IMR-90 (cell line): Measurements from ENCODE around the gene BGN. TPM values are rescaled to one million over a fixed set of nuclear protein-coding genes. Genes with fewer than 3 reads are reported as not detected.

Experiments used
- ATAC-seq: fragments of 200-7000 bp; cut with Tn5 transposase; 2 replicates; pipeline ENCODE4 v1.9.1; 2020; ENCODE audit warnings: low read depth, mild to moderate bottlenecking, moderate library complexity
- BruUV-seq: library from RNA; stranded (reverse); fragments of 400-500 nt; replicated peaks from 2 replicates; lab custom pipeline; 2021; lab: Mats Ljungman, UMichigan
- CTCF ChIA-PET: fragments of 300-600 bp; formaldehyde crosslinking; extraction: SDS; loops from one replicate; lab custom pipeline; 2021; ENCODE audit warnings: antibody characterized with exemption; lab: Yijun Ruan, JAX
- POLR2A ChIA-PET: fragments of 300-600 bp; sonication (Branson Sonifier 250); formaldehyde crosslinking; loops from one replicate; lab custom pipeline; 2022; ENCODE audit warnings: antibody characterized with exemption; ENCODE audit not compliant: unreplicated experiment; lab: Charles Lee
- DNase-seq: peaks from one replicate; pipeline ENCODE4 v3.0.0; 2013
- H2AFZ ChIP-seq: replicated peaks from 2 replicates; pipeline ENCODE3; 2013; ENCODE audit warnings: low read length, mild to moderate bottlenecking; ENCODE audit not compliant: poor library complexity
- H2AK5ac ChIP-seq: 2 replicates; pipeline ENCODE4 v1.6.1; 2013; ENCODE audit warnings: low read depth, low read length, inconsistent platforms
- H2AK9ac ChIP-seq: replicated peaks from 2 replicates; pipeline ENCODE3; 2013; ENCODE audit warnings: mild to moderate bottlenecking, low read depth, low read length, moderate library complexity; ENCODE audit not compliant: poor library complexity
- H2BK120ac ChIP-seq: 2 replicates; pipeline ENCODE4 v1.6.1; 2013; ENCODE audit warnings: low read depth, low read length, inconsistent platforms
- H2BK15ac ChIP-seq: 3 replicates; pipeline ENCODE4 v1.6.1; 2013; ENCODE audit warnings: low read depth, low read length, inconsistent platforms
- H2BK20ac ChIP-seq: 2 replicates; pipeline ENCODE4 v1.6.1; 2013; ENCODE audit warnings: low read depth, mild to moderate bottlenecking, inconsistent platforms, low read length, moderate library complexity
- H2BK5ac ChIP-seq: 2 replicates; pipeline ENCODE4 v1.6.1; 2013; ENCODE audit warnings: mild to moderate bottlenecking, low read depth, low read length, inconsistent platforms; ENCODE audit not compliant: poor library complexity, severe bottlenecking
- H3K14ac ChIP-seq: replicated peaks from 2 replicates; pipeline ENCODE4 v1.6.1; 2013; ENCODE audit warnings: low read depth, low read length, inconsistent platforms
- H3K18ac ChIP-seq: 2 replicates; pipeline ENCODE4 v1.6.1; 2013; ENCODE audit warnings: low read depth, low read length, control low read depth
- H3K23ac ChIP-seq: 2 replicates; pipeline ENCODE4 v1.6.1; 2013; ENCODE audit warnings: low read depth, low read length, inconsistent platforms
- H3K27ac ChIP-seq: 2 replicates; pipeline ENCODE4 v1.5.1; 2013; ENCODE audit warnings: mild to moderate bottlenecking, control low read depth, low read length; ENCODE audit not compliant: insufficient read depth
- H3K27me3 ChIP-seq: 2 replicates; pipeline ENCODE4 v1.6.1; 2013; ENCODE audit warnings: low read length; ENCODE audit not compliant: control insufficient read depth, insufficient read depth
- H3K36me3 ChIP-seq: 2 replicates; pipeline ENCODE4 v1.6.1; 2013; ENCODE audit warnings: low read length, mixed read lengths; ENCODE audit not compliant: control insufficient read depth, insufficient read depth
- H3K4ac ChIP-seq: 2 replicates; pipeline ENCODE4 v1.6.1; 2013; ENCODE audit warnings: low read depth, low read length, inconsistent platforms
- H3K4me1 ChIP-seq: 2 replicates; pipeline ENCODE4 v1.6.1; 2013; ENCODE audit warnings: low read length, mixed read lengths; ENCODE audit not compliant: control insufficient read depth, insufficient read depth
- H3K4me2 ChIP-seq: 2 replicates; pipeline ENCODE4 v1.6.1; 2013; ENCODE audit warnings: low read depth, mild to moderate bottlenecking, control low read depth, low read length, moderate library complexity
- H3K4me3 ChIP-seq: 2 replicates; pipeline ENCODE4 v1.5.1; 2013; ENCODE audit warnings: low read depth, mild to moderate bottlenecking, control low read depth, low read length, moderate library complexity; ENCODE audit not compliant: insufficient read depth
- H3K56ac ChIP-seq: 2 replicates; pipeline ENCODE4 v1.6.1; 2013; ENCODE audit warnings: low read length, inconsistent platforms; ENCODE audit not compliant: insufficient read depth; ENCODE audit errors: extremely low read depth
- H3K79me1 ChIP-seq, 2 experiments: 2 replicates each; pipeline ENCODE4 v1.6.1; 2013; ENCODE audit warnings: low read length in 2 of 2, inconsistent platforms in 1 of 2, low read depth in 1 of 2
- H3K9ac ChIP-seq: 2 replicates; pipeline ENCODE4 v1.6.1; 2013; ENCODE audit warnings: low read depth, low read length, control low read depth
- H3K9me1 ChIP-seq: 2 replicates; pipeline ENCODE4 v1.6.1; 2013; ENCODE audit warnings: low read length, inconsistent platforms; ENCODE audit not compliant: insufficient read depth
- H3K9me3 ChIP-seq: 2 replicates; pipeline ENCODE4 v1.6.1; 2013; ENCODE audit warnings: low read length; ENCODE audit not compliant: control insufficient read depth, insufficient read depth
- H4K20me1 ChIP-seq: 2 replicates; pipeline ENCODE4 v1.6.1; 2013; ENCODE audit warnings: low read length, inconsistent platforms; ENCODE audit not compliant: insufficient read depth
- H4K5ac ChIP-seq: 2 replicates; pipeline ENCODE4 v1.6.1; 2013; ENCODE audit warnings: mild to moderate bottlenecking, low read depth, low read length, control low read depth
- H4K8ac ChIP-seq, 2 experiments: 2 replicates each; pipeline ENCODE4 v1.6.1; 2013; ENCODE audit warnings: low read depth in 2 of 2, low read length in 2 of 2, control low read depth in 1 of 2, inconsistent platforms in 1 of 2
- H4K91ac ChIP-seq: 2 replicates; pipeline ENCODE4 v1.6.1; 2013; ENCODE audit warnings: low read depth, low read length, inconsistent platforms; ENCODE audit not compliant: insufficient read depth
- BHLHE40 ChIP-seq: fragments of 150-350 bp; IDR thresholded peaks from 2 replicates; pipeline ENCODE4 v1.6.1; 2016; ENCODE audit warnings: mild to moderate bottlenecking, low read depth, low read length
- CEBPB ChIP-seq: IDR thresholded peaks from 2 replicates; pipeline ENCODE4 v1.6.1; 2012; ENCODE audit warnings: low read depth, low read length, improper control_type of control experiment
- CTCF ChIP-seq: conservative IDR thresholded peaks from 2 replicates; pipeline ENCODE4 v1.5.1; 2012; ENCODE audit warnings: mild to moderate bottlenecking, low read depth, low read length, improper control_type of control experiment
- ELK1 ChIP-seq: fragments of 150-350 bp; IDR thresholded peaks from 2 replicates; pipeline ENCODE4 v1.6.1; 2016; ENCODE audit warnings: low read depth, mild to moderate bottlenecking, low read length, moderate library complexity, borderline replicate concordance
- FOS ChIP-seq: fragments of 150-350 bp; IDR thresholded peaks from 2 replicates; pipeline ENCODE4 v1.6.1; 2016; ENCODE audit warnings: low read depth, low read length
- MAZ ChIP-seq: IDR thresholded peaks from 2 replicates; pipeline ENCODE4 v1.6.1; 2012; ENCODE audit warnings: low read depth, mild to moderate bottlenecking, low read length, improper control_type of control experiment, moderate library complexity, borderline replicate concordance
- NFE2L2 ChIP-seq: fragments of 150-350 bp; IDR thresholded peaks from 2 replicates; pipeline ENCODE4 v1.6.1; 2016; ENCODE audit warnings: low read depth, mild to moderate bottlenecking, low read length
- POLR2A ChIP-seq: IDR thresholded peaks from 2 replicates; pipeline ENCODE4 v1.6.1; 2012; ENCODE audit warnings: mild to moderate bottlenecking, low read depth, low read length
- RAD21 ChIP-seq: IDR thresholded peaks from 2 replicates; pipeline ENCODE4 v1.6.1; 2012; ENCODE audit warnings: low read length, improper control_type of control experiment
- SMC3 ChIP-seq: fragments of 150-350 bp; IDR thresholded peaks from 2 replicates; pipeline ENCODE4 v1.6.1; 2016; ENCODE audit warnings: low read depth, mild to moderate bottlenecking, antibody characterized with exemption, low read length, moderate library complexity
- USF2 ChIP-seq: fragments of 150-350 bp; IDR thresholded peaks from 2 replicates; pipeline ENCODE4 v1.6.1; 2017; ENCODE audit warnings: mild to moderate bottlenecking, antibody characterized with exemption, low read length, low read depth
- WGBS, 2 experiments: methylation state at CpG; one replicate each; pipeline versions ENCODE4 v1.1.5 to v1.1.7; 2013; ENCODE audit warnings: missing lambda C conversion rate in 2 of 2; ENCODE audit not compliant: insufficient read length in 1 of 2; ENCODE audit errors: extremely low coverage in 2 of 2; 5-methylcytosine and 5-hydroxymethylcytosine counted together
- dilution Hi-C: fragments of 300-500 bp; cut with HindIII; formaldehyde crosslinking; loops from one replicate; pipeline ENCODE4 v1.14.3; 2018; ENCODE audit warnings: low sequenced_read_pairs; ENCODE audit not compliant: unreplicated experiment
- in situ Hi-C: fragments of 300-500 bp; cut with MboI; formaldehyde crosslinking; loops from 3 replicates; pipeline ENCODE4 v1.14.3; 2019; ENCODE audit warnings: low sequenced_read_pairs, inconsistent platforms, mixed read lengths
- intact Hi-C: fragments of 100-400 bp; cut with micrococcal nuclease; formaldehyde crosslinking; loops from 2 replicates; pipeline ENCODE4 v1.10.0; 2022
- polyA plus RNA-seq, 3 experiments: library from polyadenylated mRNA; depleted of rRNA; stranded (reverse); fragments of >200 nt; gene quantifications; 2 replicates each; pipeline ENCODE4 v1.2.3, GENCODE V29; 2012; ENCODE audit warnings: low replicate concordance in 1 of 3
- total RNA-seq: library from RNA; depleted of rRNA; stranded (reverse); fragments of >200 nt; gene quantifications from 2 replicates; pipeline ENCODE4 v1.2.3, GENCODE V29; 2012

Gene BGN
- total and polyA plus RNA-seq, 2 of the 4 experiments (the other 2 are of a cell fraction) = 11.3 to 298 TPM

- no peak overlapping the region for H3K27ac ChIP-seq
- H3K36me3 ChIP-seq = no peaks in the 10 kb centered on the region
- WGBS, 2 experiments = 100% methylated on average over 1 of the region's 12 CpGs; no CpG with 5 or more reads in 1 of the 2 experiments
- H2AK9ac ChIP-seq = peak overlapping the region; percentile 5
- H4K8ac ChIP-seq = no peak overlapping the region
- no peak overlapping the region for H3K4me2 ChIP-seq
- no TSS peak for BruUV-seq
- TF ChIP-seq MAZ = no peak
- TF ChIP-seq POLR2A = no peak
- TF ChIP-seq NFE2L2 = no peak
- no peak for TF ChIP-seq CTCF
- no peak for TF ChIP-seq USF2
- TF ChIP-seq SMC3 = no peak
- no peak for TF ChIP-seq ELK1
- TF ChIP-seq RAD21 = no peak
- TF ChIP-seq BHLHE40 = no peak
- no peak for TF ChIP-seq FOS
- no peak for TF ChIP-seq CEBPB
- ChIA-PET CTCF (no interaction called here), POLR2A (no interaction called here)
- no peak overlapping the region for H4K91ac ChIP-seq
- H3K4ac ChIP-seq = no peak overlapping the region
- H3K9ac ChIP-seq = no peak overlapping the region
- no peak overlapping the region for H3K56ac ChIP-seq
- H4K5ac ChIP-seq = no peak overlapping the region
- peaks cover 13% of the 10 kb centered on the region; the same call in 1 of the 2 replicates for H3K27me3 ChIP-seq
- no peak for DNase-seq
- no peak overlapping the region for H3K23ac ChIP-seq
- H3K14ac ChIP-seq = no peak overlapping the region
- no peaks in the 10 kb centered on the region for H3K79me1 ChIP-seq
- no peak overlapping the region for H2AFZ ChIP-seq
- H3K4me1 ChIP-seq = no peaks in the 10 kb centered on the region
- intact Hi-C loops = no loop called here
- H3K9me3 ChIP-seq = no peaks in the 10 kb centered on the region; the same call in 1 of the 2 replicates
- no peak overlapping the region for H2BK5ac ChIP-seq
- dilution Hi-C loops = no loop called here
- ATAC-seq = no peak
- H3K18ac ChIP-seq = no peak overlapping the region
- no peak overlapping the region for H3K4me3 ChIP-seq
- H2BK120ac ChIP-seq = no peak overlapping the region
- H2AK5ac ChIP-seq = no peak overlapping the region
- no peaks in the 10 kb centered on the region for H4K20me1 ChIP-seq
- no peak overlapping the region for H2BK15ac ChIP-seq
- in situ Hi-C loops = loop anchor here (5.0 kb wide), 1 partner anchor 111 kb away; no protein-coding TSS in a partner anchor
- H2BK20ac ChIP-seq = no peak overlapping the region
- no peaks in the 10 kb centered on the region for H3K9me1 ChIP-seq
Measured at GRCh38 chrX:153556767-153557166, 62.0 kb downstream of the BGN start.
